A549 (cell line): Measurements from ENCODE around the gene ENTPD7.

Source experiments
- CTCF ChIP-seq: fragments of >200 bp; sonication (Bioruptor Twin); formaldehyde crosslinking; IDR thresholded peaks from 3 replicates; pipeline ENCODE4 v1.5.1; 2016
- PHF8 ChIP-seq: fragments of 200-600 bp; sonication (generic); IDR thresholded peaks from 2 replicates; pipeline ENCODE4 v1.6.1; 2016; ENCODE audit warnings: low read depth, mild to moderate bottlenecking, antibody characterized with exemption, moderate library complexity, borderline replicate concordance
- REST ChIP-seq: fragments of 200-600 bp; sonication (generic); IDR thresholded peaks from 2 replicates; pipeline ENCODE4 v1.6.1; 2016; ENCODE audit warnings: antibody characterized with exemption, mild to moderate bottlenecking, moderate library complexity
- SREBF2 ChIP-seq: fragments of 450-650 bp; IDR thresholded peaks from 2 replicates; pipeline ENCODE4 v1.6.1; 2014; ENCODE audit warnings: mild to moderate bottlenecking, moderate library complexity

- TF ChIP-seq REST, result no peak
- TF ChIP-seq CTCF, result no peak
- TF ChIP-seq SREBF2, result no peak
- TF ChIP-seq PHF8, result no peak
Measured at GRCh38 chr10:99672884-99673283, 13.6 kb downstream of the ENTPD7 start.
